Measurements from ENCODE around the gene MRPL55. TPM values are rescaled to one million over a fixed set of nuclear protein-coding genes. Genes with fewer than 3 reads are reported as not detected.

The MRPL55 gene
- total RNA-seq, 3 donors from 2014 or later (not counting 1 experiment from before 2014, with no cell fraction given), result 50.0 to 70.6 (median 64.1) TPM

GRCh38 chr1:228061411-228062084, 47.6 kb downstream of the MRPL55 start:
- H3K9me3 ChIP-seq (ENCODE audit: control insufficient read depth, insufficient read depth, low read length), result peaks cover 4% of the 10 kb centered on the region
- H3K4me1 Mint-ChIP-seq, result peaks cover 0 to 11% of the 10 kb centered on the region in 2 donors
- no peaks in the 10 kb centered on the region for H3K36me3 ChIP-seq (ENCODE audit: control insufficient read depth, insufficient read depth, low read length)
- peaks cover 23% of the 10 kb centered on the region for H3K4me1 ChIP-seq (ENCODE audit: control insufficient read depth, insufficient read depth, low read length)
- DNase-seq (no peak), ATAC-seq (no peak)
- H3K27me3 Mint-ChIP-seq (ENCODE audit: low read depth in 2 of 2), result peaks cover 26 to 28% of the 10 kb centered on the region in 2 donors
- TF ChIP-seq CTCF (IDR thresholded peaks at IDR 0.05), result no peak
- H3K27me3 ChIP-seq (ENCODE audit: control insufficient read depth, insufficient read depth, low read length), result peaks cover 46% of the 10 kb centered on the region
- H3K27ac ChIP-seq (ENCODE audit: low read length), result no peak overlapping the region
- no peak overlapping the region for H3K4me3 ChIP-seq (ENCODE audit: low read length)
- H3K9me3 Mint-ChIP-seq, result no peaks in the 10 kb centered on the region
- H3K36me3 Mint-ChIP-seq, result no peaks in the 10 kb centered on the region
- intact Hi-C loops (cut with micrococcal nuclease), result no loop called here
- no peak overlapping the region for H3K4me3 Mint-ChIP-seq
- H3K27ac Mint-ChIP-seq, result no peak overlapping the region
- whole genome bisulfite sequencing (ENCODE audit: insufficient coverage), result 74% methylated on average over 10 of the region's 10 CpGs

- TF ChIP-seq CTCF (IDR thresholded peaks at IDR 0.05), result no peak
- Histone ChIP-seq H3K4me3 (ENCODE audit: low read length) (no peak overlapping the region), H3K4me1 (ENCODE audit: control insufficient read depth, insufficient read depth, low read length) (peaks cover 23% of the 10 kb centered on the region), H3K9me3 (ENCODE audit: control insufficient read depth, insufficient read depth, low read length) (peaks cover 4% of the 10 kb centered on the region), H3K36me3 (ENCODE audit: control insufficient read depth, insufficient read depth, low read length) (no peaks in the 10 kb centered on the region), H3K27ac (ENCODE audit: low read length) (no peak overlapping the region), H3K27me3 (ENCODE audit: control insufficient read depth, insufficient read depth, low read length) (peaks cover 43% of the 10 kb centered on the region)
- intact Hi-C loops (cut with micrococcal nuclease), result no loop called here
- WGBS (ENCODE audit: insufficient coverage), result 7% methylated on average over 27 of the region's 34 CpGs
- H3K36me3 Mint-ChIP-seq, result no peaks in the 10 kb centered on the region
- H3K4me1 Mint-ChIP-seq, result peaks cover 0 to 11% of the 10 kb centered on the region in 2 donors
- no peak for DNase-seq
- H3K4me3 Mint-ChIP-seq, result peak overlapping the region; percentile 66
- no peak overlapping the region for H3K27ac Mint-ChIP-seq
- peaks cover 32% of the 10 kb centered on the region in 2 donors for H3K27me3 Mint-ChIP-seq (ENCODE audit: low read depth in 2 of 2)
- H3K9me3 Mint-ChIP-seq, result no peaks in the 10 kb centered on the region
- no peak for ATAC-seq
Measured at GRCh38 chr1:228060458-228061190, 48.5 kb downstream of the MRPL55 start.

- Histone ChIP-seq H3K4me1 (ENCODE audit: control insufficient read depth, insufficient read depth, low read length) (peaks cover 23% of the 10 kb centered on the region), H3K36me3 (ENCODE audit: control insufficient read depth, insufficient read depth, low read length) (no peaks in the 10 kb centered on the region), H3K9me3 (ENCODE audit: control insufficient read depth, insufficient read depth, low read length) (peaks cover 4% of the 10 kb centered on the region), H3K27me3 (ENCODE audit: control insufficient read depth, insufficient read depth, low read length) (peaks cover 37% of the 10 kb centered on the region), H3K4me3 (ENCODE audit: low read length) (peak overlapping the region; percentile 16), H3K27ac (ENCODE audit: low read length) (no peak overlapping the region)
- ATAC-seq (peak; percentile 42 to 67 (median 50)), DNase-seq (peak in 1 of 2 donors; percentile 72)
- H3K27me3 Mint-ChIP-seq (ENCODE audit: low read depth in 2 of 2), result peaks cover 32 to 33% of the 10 kb centered on the region in 2 donors
- H3K27ac Mint-ChIP-seq, result no peak overlapping the region
- no peaks in the 10 kb centered on the region for H3K36me3 Mint-ChIP-seq
- no peak for TF ChIP-seq CTCF (IDR thresholded peaks at IDR 0.05)
- 10% methylated on average over 32 of the region's 33 CpGs for WGBS (ENCODE audit: insufficient coverage)
- intact Hi-C loops (cut with micrococcal nuclease), result no loop called here
- H3K9me3 Mint-ChIP-seq, result no peaks in the 10 kb centered on the region
- peaks cover 0 to 11% of the 10 kb centered on the region in 2 donors for H3K4me1 Mint-ChIP-seq
- H3K4me3 Mint-ChIP-seq, result peak overlapping the region; percentile 65
Measured at GRCh38 chr1:228059634-228060457, 49.3 kb downstream of the MRPL55 start.

Data from natural killer cell (primary cell).